ENCODE data around the gene NPIPA7.
"Not testable (repeated sequence)": the region's sequence is repeated elsewhere in the genome, so short reads cannot be mapped to it uniquely, and the experiment has no call there.

The NPIPA7 gene

GRCh38 chr16:16378840-16379239 is at the start of gene NPIPA7:
Gene NPIPA7, plus strand, starts transcription at chr16:16379140. Its CDS starts 105 bp downstream, at chr16:16379245.
- DNase-seq, result not testable (repeated sequence)

- not testable (repeated sequence) for DNase-seq
These were observed 47.5 kb upstream of the NPIPA7 start for GRCh38 chr16:16331466-16331865.

- DNase-seq, result not testable (repeated sequence)
These were observed 21.4 kb upstream of the NPIPA7 start for GRCh38 chr16:16357556-16357955.

GRCh38 chr16:16358539-16359240 is 20.2 kb upstream of the NPIPA7 start:
- not testable (repeated sequence) for DNase-seq

GRCh38 chr16:16363595-16363994 is 15.3 kb upstream of the NPIPA7 start:
- DNase-seq, result not testable (repeated sequence)

GRCh38 chr16:16364100-16364499 is 14.8 kb upstream of the NPIPA7 start:
- DNase-seq, result not testable (repeated sequence)

- DNase-seq, result not testable (repeated sequence)
These were observed 14.2 kb upstream of the NPIPA7 start for GRCh38 chr16:16364701-16365100.

- not testable (repeated sequence) for DNase-seq
These were observed 13.6 kb upstream of the NPIPA7 start for GRCh38 chr16:16365319-16365718.

GRCh38 chr16:16365851-16366250 is 13.1 kb upstream of the NPIPA7 start:
- not testable (repeated sequence) for DNase-seq

GRCh38 chr16:16366552-16367284 is 12.2 kb upstream of the NPIPA7 start:
- DNase-seq, result not testable (repeated sequence)

- not testable (repeated sequence) for DNase-seq
These were observed 11.7 kb upstream of the NPIPA7 start for GRCh38 chr16:16367285-16367628.

GRCh38 chr16:16369081-16369856 is 9.7 kb upstream of the NPIPA7 start:
- not testable (repeated sequence) for DNase-seq

GRCh38 chr16:16371136-16371735 is 7.7 kb upstream of the NPIPA7 start:
- DNase-seq, result not testable (repeated sequence)

- not testable (repeated sequence) for DNase-seq
These were observed 4.7 kb upstream of the NPIPA7 start for GRCh38 chr16:16374192-16374591.

GRCh38 chr16:16399685-16400084 is 20.7 kb downstream of the NPIPA7 start:
- not testable (repeated sequence) for DNase-seq

- DNase-seq, result not testable (repeated sequence)
These were observed 23.4 kb downstream of the NPIPA7 start for GRCh38 chr16:16402333-16402732.

GRCh38 chr16:16404283-16404682 is 25.3 kb downstream of the NPIPA7 start:
- DNase-seq, result not testable (repeated sequence)

GRCh38 chr16:16405421-16405820 is 26.5 kb downstream of the NPIPA7 start:
- DNase-seq, result not testable (repeated sequence)

GRCh38 chr16:16408430-16408829 is 29.5 kb downstream of the NPIPA7 start:
- DNase-seq, result not testable (repeated sequence)

GRCh38 chr16:16413773-16414172 is 34.8 kb downstream of the NPIPA7 start:
- DNase-seq, result not testable (repeated sequence)

- DNase-seq, result not testable (repeated sequence)
These were observed 38.1 kb downstream of the NPIPA7 start for GRCh38 chr16:16417071-16417470.

- not testable (repeated sequence) for DNase-seq
These were observed 39.1 kb downstream of the NPIPA7 start for GRCh38 chr16:16417914-16418544.

All from activated T-cell treated with anti-CD3 and anti-CD28 coated beads for 4 hours (primary cell).